ENCODE results near the gene NTN1.

- TF ChIP-seq EZH2phosphoT487 (IDR thresholded peaks at IDR 0.05; ENCODE audit: insufficient read depth, low read depth) (no peak), EZH2 (IDR thresholded peaks at IDR 0.05; ENCODE audit: insufficient read depth, poor library complexity, severe bottlenecking) (no peak)
Measured at GRCh38 chr17:8997994-8998628, 23.2 kb upstream of the NTN1 start.
